SKM-1 (cell line): ENCODE measurements around the gene MKS1.

Experiments
- DNase-seq: peaks from one replicate; lab custom pipeline; 2025; ENCODE audit not compliant: unreplicated experiment; lab: John Stamatoyannopoulos, UW

MKS1 gene

GRCh38 chr17:58166682-58167081, 52.4 kb downstream of the MKS1 start, which contains the start of gene OR4D2:
Gene OR4D2 (plus strand): TSS chr17:58166982. CDS start chr17:58169656, 2,674 bp downstream.
- DNase-seq: no peak

GRCh38 chr17:58165981-58166380, 53.1 kb downstream of the MKS1 start:
- no peak for DNase-seq

GRCh38 chr17:58161566-58161965, 57.5 kb downstream of the MKS1 start:
- DNase-seq: no peak

GRCh38 chr17:58158181-58158580, 60.9 kb downstream of the MKS1 start:
- DNase-seq: no peak

- no peak for DNase-seq
Observed at GRCh38 chr17:58156839-58157803, 61.9 kb downstream of the MKS1 start.
